ENCODE results near the gene KIF20B. TPM values are rescaled to one million over a fixed set of nuclear protein-coding genes. Genes with fewer than 3 reads are reported as not detected.

The KIF20B gene
- total RNA-seq, 1 donor from 2014 or later: 46.7 TPM

DNA sequence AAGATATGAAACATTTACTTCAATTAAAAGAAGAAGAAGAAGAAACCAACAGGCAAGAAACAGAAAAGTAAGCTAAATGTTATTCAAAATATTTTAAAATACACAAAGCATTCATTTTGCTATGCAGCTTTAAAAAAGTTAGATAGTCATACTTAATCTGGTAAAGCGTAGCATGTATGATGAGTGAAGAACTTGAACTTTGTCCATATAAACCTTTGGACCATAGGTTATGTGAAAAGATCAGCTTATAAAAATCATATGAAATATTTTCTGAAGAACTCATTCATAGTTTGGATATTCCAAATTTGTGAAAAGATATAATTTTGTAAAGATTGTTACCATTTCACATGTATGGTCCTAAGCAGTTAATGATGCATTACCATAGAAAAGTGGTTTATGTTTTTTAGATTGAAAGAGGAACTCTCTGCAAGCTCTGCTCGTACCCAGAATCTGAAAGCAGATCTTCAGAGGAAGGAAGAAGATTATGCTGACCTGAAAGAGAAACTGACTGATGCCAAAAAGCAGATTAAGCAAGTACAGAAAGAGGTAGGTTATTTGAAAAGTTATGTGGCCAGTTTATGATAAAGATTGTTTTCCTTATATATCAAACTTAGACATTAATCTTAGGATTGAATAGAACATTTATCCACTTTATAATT lies 37.3 kb downstream of the KIF20B start:
- DNase-seq (ENCODE audit: low read depth, low spot score): no peak
- Mint-ChIP-seq H3K4me1 (no peaks in the 10 kb centered on the region), H3K36me3 (ENCODE audit: low read depth) (peaks cover 5% of the 10 kb centered on the region), H3K27me3 (ENCODE audit: low read depth) (no peaks in the 10 kb centered on the region), H3K9me3 (no peaks in the 10 kb centered on the region), H3K4me3 (no peak overlapping the region), H3K27ac (ENCODE audit: unreplicated experiment) (no peak overlapping the region)
- TF ChIP-seq, protein P1, sequence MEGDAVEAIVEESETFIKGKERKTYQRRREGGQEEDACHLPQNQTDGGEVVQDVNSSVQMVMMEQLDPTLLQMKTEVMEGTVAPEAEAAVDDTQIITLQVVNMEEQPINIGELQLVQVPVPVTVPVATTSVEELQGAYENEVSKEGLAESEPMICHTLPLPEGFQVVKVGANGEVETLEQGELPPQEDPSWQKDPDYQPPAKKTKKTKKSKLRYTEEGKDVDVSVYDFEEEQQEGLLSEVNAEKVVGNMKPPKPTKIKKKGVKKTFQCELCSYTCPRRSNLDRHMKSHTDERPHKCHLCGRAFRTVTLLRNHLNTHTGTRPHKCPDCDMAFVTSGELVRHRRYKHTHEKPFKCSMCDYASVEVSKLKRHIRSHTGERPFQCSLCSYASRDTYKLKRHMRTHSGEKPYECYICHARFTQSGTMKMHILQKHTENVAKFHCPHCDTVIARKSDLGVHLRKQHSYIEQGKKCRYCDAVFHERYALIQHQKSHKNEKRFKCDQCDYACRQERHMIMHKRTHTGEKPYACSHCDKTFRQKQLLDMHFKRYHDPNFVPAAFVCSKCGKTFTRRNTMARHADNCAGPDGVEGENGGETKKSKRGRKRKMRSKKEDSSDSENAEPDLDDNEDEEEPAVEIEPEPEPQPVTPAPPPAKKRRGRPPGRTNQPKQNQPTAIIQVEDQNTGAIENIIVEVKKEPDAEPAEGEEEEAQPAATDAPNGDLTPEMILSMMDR (conservative IDR thresholded peaks at IDR 0.05): no peak

DNA sequence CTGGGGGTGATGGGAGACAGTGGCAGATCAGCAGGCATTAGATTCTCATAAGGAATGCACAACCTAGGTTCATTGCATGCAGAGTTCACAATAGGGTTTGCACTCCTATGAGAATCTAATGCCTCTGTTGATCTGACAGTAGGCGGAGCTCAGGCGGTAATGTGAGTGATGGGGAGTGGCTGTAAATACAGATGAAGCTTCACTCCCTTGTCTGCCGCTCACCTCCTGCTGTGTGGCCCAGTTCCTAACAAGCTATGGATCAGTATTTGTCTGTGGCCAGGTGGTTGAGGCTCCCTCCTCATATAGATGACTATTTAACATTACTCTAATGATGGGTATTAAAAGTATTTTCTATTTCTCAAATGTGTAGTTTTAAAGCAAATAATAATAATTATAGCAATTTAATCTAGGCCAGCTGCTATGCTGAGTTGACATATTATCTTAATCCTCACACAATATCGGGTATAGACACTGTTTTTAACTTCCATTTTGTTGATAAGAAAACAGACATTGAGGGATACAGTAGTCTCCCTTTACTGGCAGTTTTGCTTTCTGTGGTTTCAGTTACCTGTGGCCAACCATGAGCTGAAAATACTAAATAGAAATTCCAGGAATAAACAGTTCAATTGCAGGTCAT lies 39.9 kb downstream of the KIF20B start:
- H3K4me3 Mint-ChIP-seq: no peak overlapping the region
- DNase-seq (ENCODE audit: low read depth, low spot score): no peak
- TF ChIP-seq, protein P1 (conservative IDR thresholded peaks at IDR 0.05): no peak
- H3K9me3 Mint-ChIP-seq: no peaks in the 10 kb centered on the region
- H3K27me3 Mint-ChIP-seq (ENCODE audit: low read depth): no peaks in the 10 kb centered on the region
- no peaks in the 10 kb centered on the region for H3K4me1 Mint-ChIP-seq
- H3K36me3 Mint-ChIP-seq (ENCODE audit: low read depth): peaks cover 18% of the 10 kb centered on the region
- no peak overlapping the region for H3K27ac Mint-ChIP-seq (ENCODE audit: unreplicated experiment)

DNA sequence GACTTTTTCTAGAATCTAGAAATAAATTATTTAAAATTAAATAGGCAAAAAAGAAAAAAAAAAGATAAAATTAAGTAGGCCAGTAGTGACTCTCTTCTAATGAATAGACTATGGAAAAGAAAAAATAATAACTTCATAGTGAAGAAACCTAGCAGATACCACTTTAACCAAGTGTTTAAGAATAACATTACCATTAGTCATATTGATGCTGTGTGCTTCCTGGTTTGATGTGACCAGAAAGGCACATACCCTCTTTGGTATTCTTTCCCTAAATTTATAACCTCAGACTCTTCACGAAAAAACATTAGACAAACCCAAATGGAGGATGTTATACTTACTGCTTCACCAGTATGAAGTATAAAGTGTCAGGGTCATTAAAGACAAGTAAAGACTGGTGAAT lies 42.6 kb downstream of the KIF20B start:
- Mint-ChIP-seq H3K9me3 (no peaks in the 10 kb centered on the region), H3K36me3 (ENCODE audit: low read depth) (peaks cover 22% of the 10 kb centered on the region), H3K4me1 (no peaks in the 10 kb centered on the region), H3K27me3 (ENCODE audit: low read depth) (no peaks in the 10 kb centered on the region), H3K4me3 (no peak overlapping the region), H3K27ac (ENCODE audit: unreplicated experiment) (no peak overlapping the region)
- no peak for DNase-seq (ENCODE audit: low read depth, low spot score)
- TF ChIP-seq, protein P1 (conservative IDR thresholded peaks at IDR 0.05): no peak

DNA sequence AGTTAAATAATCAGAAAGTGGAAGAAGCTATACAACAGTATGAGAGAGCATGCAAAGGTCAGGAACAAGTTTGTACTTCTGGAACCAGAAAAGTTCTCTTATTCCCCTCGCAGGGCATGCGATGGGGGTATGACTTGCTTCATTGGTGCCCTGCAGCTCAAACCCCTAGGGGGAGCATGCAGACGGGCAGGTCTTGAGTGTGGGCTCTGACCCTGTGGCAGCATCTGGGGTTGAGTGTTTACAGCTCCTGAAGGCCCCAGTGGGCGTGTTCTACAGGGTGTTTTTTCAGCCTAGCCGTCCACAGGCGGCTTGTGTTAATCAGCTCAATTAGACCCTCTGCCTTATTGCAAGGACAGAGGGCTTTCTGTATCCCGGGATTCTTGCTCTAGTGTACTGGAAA lies 44.5 kb downstream of the KIF20B start:
- H3K27me3 Mint-ChIP-seq (ENCODE audit: low read depth): no peaks in the 10 kb centered on the region
- no peak overlapping the region for H3K4me3 Mint-ChIP-seq
- no peaks in the 10 kb centered on the region for H3K9me3 Mint-ChIP-seq
- TF ChIP-seq, protein P1 (conservative IDR thresholded peaks at IDR 0.05): no peak
- H3K36me3 Mint-ChIP-seq (ENCODE audit: low read depth): peaks cover 22% of the 10 kb centered on the region
- no peak for DNase-seq (ENCODE audit: low read depth, low spot score)
- no peak overlapping the region for H3K27ac Mint-ChIP-seq (ENCODE audit: unreplicated experiment)
- H3K4me1 Mint-ChIP-seq: no peaks in the 10 kb centered on the region

DNA sequence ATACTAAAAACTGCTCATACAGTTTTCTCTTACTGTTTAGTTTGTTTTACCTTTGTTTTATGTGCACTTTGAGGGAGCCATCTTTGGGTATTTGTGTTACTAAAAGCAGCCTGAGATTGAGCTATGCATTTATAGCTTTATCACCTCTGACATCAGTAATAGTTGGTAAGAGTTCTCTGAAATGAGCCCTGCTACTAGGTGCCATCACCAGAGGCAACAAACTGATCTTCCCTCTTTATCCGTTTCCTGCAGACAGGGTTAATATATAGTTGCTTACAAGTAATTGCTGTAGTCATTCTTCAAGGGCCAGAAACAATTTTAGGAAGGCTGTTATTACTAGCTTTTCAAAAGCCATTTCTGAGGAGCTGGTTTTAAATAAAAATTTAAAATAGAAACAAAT lies 49.1 kb downstream of the KIF20B start:
- TF ChIP-seq, protein P1 (conservative IDR thresholded peaks at IDR 0.05): no peak
- DNase-seq (ENCODE audit: low read depth, low spot score): no peak
- no peak overlapping the region for H3K27ac Mint-ChIP-seq (ENCODE audit: unreplicated experiment)
- peaks cover 19% of the 10 kb centered on the region for H3K36me3 Mint-ChIP-seq (ENCODE audit: low read depth)
- H3K27me3 Mint-ChIP-seq (ENCODE audit: low read depth): no peaks in the 10 kb centered on the region
- H3K9me3 Mint-ChIP-seq: no peaks in the 10 kb centered on the region
- no peak overlapping the region for H3K4me3 Mint-ChIP-seq
- H3K4me1 Mint-ChIP-seq: no peaks in the 10 kb centered on the region
